HL-60/S4 treated with phorbol 12-myristate 13-acetate at 8.2 ng/mL for 4 days and 3 days (cell line): ENCODE results near the gene ACADVL.

Experiments used
- in situ Hi-C: fragments of 300-500 bp; cut with MboI; formaldehyde crosslinking; loops from 2 replicates; pipeline ENCODE4 v1.15.0; 2022; ENCODE audit warnings: low sequenced_read_pairs

ACADVL gene

DNA sequence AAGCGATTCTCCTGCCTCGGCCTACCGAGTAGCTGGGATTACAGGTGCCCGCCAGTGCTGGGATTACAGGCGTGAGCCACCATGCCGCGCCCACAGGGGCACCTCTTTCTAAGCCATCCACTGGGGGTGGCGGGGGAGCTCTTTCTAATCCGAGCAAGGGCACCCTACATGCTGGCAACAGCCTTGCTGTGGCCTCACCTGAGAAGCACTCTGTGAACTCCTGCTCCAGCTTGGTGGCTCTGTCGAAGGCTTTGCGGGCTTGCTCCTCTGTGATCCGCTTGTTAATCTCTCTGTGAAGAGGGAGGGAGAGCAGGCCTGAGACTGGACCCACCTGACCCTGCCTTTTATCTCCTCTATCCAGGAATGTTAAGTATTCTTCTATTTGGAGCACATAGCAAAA lies 28.7 kb upstream of the ACADVL start:
- in situ Hi-C loops, result no loop called here

DNA sequence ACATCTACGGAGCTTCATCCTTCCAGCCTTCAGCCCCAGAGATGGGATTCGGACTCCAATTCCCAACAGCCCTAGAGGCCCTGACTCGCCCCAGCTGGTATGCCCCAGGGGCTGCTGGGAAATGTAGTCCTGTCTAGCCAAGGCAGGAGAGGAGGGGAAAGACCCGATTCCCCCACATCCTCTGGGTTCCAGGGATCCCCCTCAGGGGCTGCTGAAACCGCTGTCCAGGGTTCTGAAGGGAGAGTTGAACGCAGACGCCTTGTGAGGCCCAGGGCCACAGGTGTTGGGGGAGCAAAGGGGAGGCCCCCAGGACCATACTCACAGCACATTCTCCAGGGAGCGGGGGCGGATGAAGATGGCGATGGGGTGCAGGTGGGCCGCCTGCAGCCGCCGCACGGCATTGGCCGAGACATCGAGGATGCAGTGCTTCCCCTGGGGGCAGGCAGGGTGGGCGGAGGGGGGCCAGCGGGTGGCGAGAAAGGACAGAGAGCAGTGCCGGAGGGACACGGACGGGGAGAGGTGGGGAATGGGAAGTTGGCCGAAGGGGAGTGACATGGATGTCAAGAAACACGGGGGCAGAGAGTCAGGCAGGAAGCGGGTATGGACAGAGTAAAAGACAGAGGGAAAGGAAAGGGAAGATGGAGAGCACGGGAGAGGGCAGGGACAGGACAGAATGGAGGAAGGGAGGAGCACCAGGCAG lies 28.0 kb upstream of the ACADVL start:
- in situ Hi-C loops, result no loop called here

GRCh38 chr17:7192271-7192937 lies 27.3 kb upstream of the ACADVL start:
- in situ Hi-C loops, result no loop called here

GRCh38 chr17:7195971-7196370 lies 23.8 kb upstream of the ACADVL start:
- in situ Hi-C loops, result no loop called here

DNA sequence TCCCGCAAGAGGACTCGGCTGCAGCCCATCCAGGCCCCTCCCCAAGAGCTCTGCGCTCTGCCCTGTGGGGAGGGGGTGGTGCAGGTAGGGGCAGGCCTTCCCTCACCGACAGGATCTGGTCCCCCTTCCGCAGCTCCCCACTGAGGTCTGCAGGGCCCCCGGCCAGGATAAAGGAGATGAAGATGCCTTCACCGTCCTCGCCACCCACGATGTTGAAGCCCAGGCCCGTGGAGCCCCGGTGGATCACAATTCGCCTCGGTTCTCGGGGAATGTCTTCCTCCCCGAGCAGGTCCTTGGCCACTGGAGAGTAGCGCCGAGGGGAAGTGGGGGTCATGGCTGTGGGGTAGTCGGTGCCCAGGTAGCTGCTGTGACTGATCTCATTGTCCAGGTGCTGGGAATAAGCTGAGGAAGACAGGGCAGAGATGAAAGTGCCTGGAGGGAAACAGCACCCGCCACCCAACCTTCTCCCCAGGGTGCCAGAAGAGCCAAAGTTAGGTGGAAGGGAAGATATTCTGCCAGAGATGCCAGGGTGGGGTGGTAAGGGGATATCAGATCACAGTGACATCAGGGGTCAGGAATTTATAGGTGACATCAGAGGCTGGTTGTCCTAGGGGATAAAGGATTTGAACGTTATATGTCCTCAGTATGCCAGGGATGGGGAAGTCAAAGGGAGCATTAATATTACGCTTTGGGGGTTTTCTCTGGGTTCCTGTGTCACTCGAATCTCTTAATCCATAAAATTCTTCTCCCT lies 22.9 kb upstream of the ACADVL start:
- in situ Hi-C loops, result no loop called here

- in situ Hi-C loops, result no loop called here
These were observed 16.3 kb upstream of the ACADVL start for GRCh38 chr17:7203391-7203790.

DNA sequence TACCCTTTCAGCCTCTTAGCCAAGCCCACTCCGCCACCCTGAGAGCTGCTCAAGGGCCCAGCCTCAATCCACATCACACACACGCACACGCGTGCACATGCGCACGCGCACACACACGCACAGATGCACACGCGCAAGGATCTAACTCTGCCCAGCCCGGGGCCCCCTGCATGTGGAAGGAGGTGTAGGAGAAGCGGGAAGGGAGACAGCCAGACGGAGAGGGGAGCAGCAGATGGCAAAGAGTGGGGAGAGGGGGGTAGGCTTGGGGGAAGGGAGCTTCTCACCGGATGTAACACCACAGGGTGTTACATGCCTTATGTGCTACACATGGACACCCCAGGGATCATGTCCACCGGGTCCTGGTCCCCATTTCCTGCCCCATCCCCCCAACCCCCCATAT lies 15.4 kb upstream of the ACADVL start:
- in situ Hi-C loops, result no loop called here

DNA sequence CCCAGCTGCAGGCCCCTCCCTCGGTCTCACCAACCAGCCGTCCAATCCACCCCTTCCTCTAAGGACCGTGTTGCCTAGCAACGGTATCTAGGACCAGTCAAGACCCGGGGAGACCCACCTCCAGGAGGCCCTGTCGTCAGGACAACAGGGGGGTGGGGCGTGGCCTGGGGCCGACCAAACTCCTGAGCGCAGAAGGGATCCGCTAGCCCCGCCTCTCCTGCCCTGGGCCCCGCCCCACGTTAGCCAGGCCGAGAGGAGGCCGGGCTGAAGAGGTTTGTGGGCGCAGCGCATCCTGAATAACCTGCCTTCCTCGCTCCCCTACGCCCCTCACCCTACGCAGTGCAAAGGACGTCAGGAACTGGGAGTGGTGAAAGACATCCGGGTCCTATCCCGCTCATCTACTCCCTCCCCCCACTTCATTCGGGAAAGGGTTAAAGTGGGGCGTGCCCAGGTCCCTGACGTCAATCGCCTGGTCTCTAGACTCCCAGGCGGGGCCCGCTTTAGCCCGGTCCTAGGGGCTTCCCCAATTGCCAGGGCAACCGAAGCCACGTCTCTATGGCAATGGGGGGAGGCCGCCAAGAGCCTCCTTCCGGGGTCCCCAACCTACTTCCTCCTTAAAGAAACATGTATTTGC lies 14.8 kb upstream of the ACADVL start:
- in situ Hi-C loops, result no loop called here

DNA sequence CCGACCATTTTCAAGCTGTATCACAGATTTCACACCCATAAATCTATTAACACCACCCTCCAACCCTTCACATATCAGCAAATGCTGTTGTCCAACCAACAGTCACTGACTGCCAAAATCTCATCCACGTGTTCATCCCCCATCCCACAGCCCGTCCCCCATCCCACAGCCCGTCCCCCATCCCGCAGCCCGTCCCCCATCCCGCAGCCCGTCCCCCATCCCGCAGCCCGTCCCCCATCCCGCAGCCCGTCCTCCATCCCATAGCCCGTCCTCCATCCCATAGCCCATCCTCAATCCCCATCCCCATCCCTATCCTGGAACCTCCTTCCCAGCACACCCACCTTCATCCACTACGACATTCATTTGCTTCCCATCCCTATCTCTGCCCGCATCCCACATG lies 14.2 kb upstream of the ACADVL start:
- in situ Hi-C loops, result no loop called here

DNA sequence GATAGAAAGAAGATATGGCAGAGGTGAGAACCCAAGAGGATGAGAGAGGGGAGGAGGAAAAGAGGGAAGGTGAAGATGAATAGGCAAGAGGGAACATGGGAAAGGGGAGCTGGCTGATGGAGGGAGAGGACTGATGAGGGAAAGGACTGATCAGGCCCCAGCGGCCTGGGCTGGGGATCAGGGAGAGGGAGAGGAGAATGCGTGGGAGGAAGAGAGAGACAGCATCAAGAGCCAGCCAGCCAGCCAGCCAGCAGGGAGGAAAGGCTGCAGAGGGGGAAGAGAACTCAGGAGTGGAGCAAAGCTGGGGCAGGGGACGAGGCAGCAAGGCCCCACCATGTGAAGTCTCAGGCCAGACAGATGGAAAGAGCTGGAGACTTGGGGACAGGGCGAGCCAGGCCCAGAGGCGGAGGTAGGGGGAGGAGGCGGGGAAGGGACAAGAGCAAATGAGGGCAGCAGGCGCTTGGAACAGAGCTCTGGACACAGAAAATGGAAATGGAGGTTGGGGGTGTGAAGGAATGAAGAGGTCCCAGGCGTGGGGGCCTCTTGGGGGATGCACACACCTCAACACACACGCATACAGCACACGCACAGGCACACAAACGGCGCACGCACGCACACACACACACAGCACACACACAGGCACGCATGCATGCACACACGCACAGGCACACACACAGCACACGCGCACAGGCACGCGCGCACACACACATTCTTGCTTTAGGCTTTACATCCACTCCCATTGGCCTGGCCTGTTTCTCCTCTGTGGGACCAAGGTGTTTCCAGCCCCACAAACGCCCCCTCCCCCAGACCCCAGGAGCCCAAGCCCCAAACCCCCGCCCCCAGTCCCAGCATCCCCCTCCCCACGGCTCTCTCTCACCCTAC lies 12.4 kb upstream of the ACADVL start:
- in situ Hi-C loops, result no loop called here

DNA sequence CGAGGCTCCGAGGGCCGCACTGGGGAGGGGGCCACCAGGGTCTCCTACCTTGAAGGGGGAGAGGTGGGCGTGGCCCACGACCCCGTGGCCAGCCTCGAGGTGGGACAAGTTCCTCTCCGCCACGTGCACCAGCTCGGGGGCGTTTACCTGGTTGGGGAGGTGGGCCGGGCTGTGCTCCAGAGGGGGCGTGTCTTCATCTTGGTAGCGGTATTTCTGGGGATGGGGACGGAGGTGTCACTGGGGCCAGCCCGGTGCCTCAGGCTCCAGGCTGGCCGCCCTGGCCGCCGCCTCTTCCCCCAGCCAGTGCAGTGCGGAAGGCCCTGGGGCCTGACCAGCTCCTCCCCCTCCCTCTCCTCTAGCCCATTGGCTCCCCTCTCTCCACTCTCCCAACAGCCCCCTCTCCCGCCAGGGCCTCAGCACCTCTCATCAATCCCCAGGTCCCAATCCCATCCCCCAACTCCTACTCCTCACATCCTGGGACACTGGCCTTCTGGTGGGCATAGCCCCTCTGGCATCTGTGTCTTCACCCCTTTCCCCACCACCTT lies 11.6 kb upstream of the ACADVL start:
- in situ Hi-C loops, result no loop called here

- in situ Hi-C loops, result no loop called here
These were observed 10.8 kb upstream of the ACADVL start for GRCh38 chr17:7208754-7209460.

DNA sequence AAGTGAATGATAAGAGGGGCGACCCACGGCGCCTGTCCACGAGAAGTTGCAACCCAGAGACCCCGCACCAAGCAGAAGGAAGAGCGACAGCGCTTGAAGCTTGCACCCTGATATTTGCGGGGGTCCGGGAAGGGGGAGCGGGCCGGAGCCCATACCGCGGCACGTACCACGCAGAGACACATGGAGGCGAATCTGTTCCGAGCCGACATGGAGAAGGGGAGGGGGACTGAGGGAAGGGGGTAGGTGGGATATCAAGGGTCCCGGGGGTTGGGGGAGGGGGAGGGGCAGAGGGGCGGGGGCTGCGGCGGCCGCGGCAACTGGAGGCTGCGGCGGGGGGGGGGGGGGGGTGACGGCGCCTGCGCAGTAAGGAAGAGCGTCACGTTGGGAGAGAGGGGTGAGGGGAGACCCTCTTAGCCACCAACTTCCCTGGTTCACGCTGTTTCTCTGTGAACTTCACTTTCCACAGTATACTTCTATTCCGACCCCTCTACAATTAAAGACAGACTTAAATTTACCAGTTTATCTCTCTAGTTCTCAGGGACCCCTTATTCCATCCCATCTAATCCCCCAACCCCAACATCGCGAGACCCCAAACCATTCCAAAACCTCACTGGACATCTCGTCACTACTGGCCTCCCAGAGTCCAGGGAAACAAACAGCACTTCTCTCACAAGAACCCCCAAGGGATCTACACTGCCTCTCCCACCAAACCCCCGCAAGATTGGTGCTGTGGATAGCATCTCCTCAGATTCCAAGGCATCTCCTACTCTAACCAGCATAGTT lies 8.1 kb upstream of the ACADVL start:
- in situ Hi-C loops, result no loop called here

- in situ Hi-C loops, result no loop called here
These were observed 5.8 kb upstream of the ACADVL start for GRCh38 chr17:7213895-7214299.

DNA sequence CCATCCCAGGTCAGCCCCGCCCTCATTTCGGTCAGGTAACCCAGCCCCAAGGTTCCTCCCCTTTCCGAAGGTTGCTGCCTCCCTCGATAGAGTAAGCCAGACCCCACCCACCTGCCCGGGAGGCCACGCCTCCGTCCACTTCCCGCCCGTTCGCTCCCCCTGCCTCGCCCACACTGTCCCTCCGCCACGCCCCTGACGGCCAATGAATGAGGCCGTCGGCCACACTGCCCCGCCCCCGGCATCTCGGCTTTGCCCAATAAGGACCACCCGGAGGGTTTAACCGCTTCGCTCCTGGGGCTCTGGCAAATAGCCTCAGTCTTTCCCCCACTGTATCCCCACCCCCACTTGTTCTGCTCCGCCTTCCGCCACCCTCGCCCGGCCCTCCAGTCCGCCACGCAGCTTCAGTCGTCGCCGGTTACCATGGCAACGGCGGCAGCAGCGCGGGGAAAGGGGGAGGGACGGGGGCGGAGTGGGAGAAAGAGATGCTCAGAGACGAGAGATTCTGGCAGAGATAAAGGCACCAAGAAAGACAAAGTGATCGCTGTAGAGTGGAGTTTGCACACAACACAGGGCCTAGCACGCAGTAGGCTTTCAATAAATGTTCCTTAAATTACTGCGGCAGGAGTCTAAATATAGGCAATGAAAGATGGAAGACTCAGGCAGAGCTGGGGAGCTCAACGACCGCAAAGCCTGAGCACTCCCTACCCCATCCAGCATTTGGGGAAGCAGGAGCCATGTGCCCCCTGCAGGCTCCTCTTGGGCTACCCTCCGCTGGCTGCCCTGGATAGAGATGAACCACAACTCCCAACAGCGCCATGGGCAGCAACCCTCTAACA lies 5.2 kb upstream of the ACADVL start:
- in situ Hi-C loops, result no loop called here

DNA sequence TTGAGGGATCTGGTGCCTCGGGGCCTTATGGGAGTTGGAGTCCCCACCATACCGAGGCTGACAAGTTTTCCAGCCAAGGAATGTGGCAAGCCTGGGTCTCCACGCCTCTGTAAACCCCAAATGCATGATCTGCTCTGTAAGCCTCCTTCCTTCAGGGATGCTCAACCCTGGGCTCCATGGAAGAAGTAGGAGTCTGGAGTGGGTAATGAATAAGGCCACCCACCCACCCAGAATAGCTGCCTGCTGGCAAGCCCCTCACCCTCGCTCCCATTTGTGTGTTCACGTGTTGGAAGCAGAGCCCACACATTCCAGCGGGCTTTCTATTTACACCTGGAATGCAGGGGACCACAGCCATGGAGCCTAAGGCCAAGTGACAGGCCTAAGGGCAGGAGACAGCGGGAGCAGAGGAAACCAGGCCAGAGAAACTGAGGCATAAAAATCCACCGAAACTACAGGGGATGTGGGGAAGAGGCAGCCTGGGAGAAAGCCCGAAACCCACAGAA lies 4.6 kb upstream of the ACADVL start:
- in situ Hi-C loops, result no loop called here

GRCh38 chr17:7215652-7216180 lies 4.0 kb upstream of the ACADVL start:
- in situ Hi-C loops, result no loop called here
